ENCODE data around the gene SUGP1.
"Not testable (repeated sequence)": the region's sequence is repeated elsewhere in the genome, so short reads cannot be mapped to it uniquely, and the experiment has no call there.

The SUGP1 gene, protein sequence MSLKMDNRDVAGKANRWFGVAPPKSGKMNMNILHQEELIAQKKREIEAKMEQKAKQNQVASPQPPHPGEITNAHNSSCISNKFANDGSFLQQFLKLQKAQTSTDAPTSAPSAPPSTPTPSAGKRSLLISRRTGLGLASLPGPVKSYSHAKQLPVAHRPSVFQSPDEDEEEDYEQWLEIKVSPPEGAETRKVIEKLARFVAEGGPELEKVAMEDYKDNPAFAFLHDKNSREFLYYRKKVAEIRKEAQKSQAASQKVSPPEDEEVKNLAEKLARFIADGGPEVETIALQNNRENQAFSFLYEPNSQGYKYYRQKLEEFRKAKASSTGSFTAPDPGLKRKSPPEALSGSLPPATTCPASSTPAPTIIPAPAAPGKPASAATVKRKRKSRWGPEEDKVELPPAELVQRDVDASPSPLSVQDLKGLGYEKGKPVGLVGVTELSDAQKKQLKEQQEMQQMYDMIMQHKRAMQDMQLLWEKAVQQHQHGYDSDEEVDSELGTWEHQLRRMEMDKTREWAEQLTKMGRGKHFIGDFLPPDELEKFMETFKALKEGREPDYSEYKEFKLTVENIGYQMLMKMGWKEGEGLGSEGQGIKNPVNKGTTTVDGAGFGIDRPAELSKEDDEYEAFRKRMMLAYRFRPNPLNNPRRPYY

GRCh38 chr19:19320361-19321140 lies at the start of gene SUGP1, which contains the start of gene MAU2:
SUGP1 (minus strand) TSS chr19:19320509; CDS start chr19:19320496, 13 bp downstream.
MAU2 (plus strand) TSS chr19:19320829; CDS start chr19:19320860, 31 bp downstream.
- peak; percentile 95 for DNase-seq

DNA sequence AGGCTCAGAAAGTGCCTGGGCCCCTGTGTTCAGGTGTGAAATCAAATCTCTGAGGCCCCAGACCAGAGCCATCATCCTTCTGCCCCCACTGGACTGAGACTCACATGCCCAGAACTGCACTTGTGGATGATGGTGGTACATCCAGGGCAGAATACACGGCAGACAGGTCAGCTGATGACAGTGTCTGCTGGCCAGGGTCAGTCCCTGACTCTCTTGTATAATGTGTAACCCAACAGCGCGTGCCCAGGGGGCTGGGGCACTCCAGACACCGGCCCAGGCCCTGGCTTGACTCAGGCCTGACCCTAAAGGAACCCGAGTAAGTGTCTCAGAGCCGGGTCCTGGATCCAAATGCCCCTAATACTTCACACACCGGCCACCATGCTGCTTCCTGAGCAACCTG lies 47.8 kb upstream of the SUGP1 start:
- DNase-seq = no peak

- peak; percentile 81 for DNase-seq
These were observed 46.4 kb upstream of the SUGP1 start for GRCh38 chr19:19366434-19367396.

DNA sequence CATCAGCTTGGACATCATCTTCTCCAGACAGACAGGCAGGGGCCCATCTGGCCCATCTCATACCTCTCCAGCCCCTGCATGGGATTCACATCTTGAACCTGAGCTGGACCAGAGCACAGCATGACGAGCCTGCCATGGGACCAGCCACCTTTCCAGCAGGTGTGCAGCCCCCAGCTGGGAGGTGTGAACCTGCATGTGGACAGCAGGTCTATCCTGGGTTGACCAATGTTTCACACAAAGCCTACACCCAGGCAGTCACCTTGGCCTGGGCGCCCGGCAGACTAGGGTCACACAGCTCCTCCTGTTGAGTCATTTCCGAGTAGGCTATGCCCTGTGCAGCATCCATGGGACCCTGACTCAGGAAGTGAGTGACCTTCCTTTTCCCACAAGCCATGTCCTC lies 41.8 kb upstream of the SUGP1 start:
- DNase-seq = no peak

- DNase-seq = peak; percentile 84
These were observed 40.8 kb upstream of the SUGP1 start for GRCh38 chr19:19361075-19361594.

DNA sequence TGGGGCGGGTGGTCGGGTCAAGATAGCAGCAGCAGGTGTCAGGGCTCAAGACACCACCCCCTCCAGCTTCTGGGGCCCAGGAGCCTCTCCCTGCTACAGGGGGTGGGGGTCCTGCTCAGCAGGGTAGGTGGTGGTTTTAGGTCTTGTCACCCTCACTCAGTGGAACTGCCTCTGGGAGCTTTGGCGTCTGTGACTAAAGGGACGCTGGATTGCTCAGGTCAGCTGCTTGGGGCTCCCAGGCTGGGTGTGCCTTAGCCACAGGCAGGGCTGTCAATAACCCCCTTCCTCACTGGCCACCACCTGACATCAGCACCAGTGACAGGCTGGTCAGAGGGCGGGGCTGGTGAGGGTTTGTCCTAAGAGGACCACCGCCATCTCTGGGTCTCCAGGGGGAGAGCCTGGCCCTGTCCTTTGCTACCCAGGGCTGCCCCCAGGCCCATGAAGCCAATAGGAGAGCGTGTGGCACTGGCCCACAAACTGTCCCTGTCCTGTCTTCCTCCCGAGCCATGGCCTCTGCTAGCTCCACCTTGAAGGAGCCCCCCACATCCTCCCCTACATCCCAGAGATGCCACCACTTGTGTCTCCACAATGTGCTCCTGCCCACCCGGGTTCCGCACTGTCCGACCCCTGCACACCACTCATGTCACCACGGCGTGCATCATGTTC lies 36.7 kb upstream of the SUGP1 start:
- no peak for DNase-seq

DNA sequence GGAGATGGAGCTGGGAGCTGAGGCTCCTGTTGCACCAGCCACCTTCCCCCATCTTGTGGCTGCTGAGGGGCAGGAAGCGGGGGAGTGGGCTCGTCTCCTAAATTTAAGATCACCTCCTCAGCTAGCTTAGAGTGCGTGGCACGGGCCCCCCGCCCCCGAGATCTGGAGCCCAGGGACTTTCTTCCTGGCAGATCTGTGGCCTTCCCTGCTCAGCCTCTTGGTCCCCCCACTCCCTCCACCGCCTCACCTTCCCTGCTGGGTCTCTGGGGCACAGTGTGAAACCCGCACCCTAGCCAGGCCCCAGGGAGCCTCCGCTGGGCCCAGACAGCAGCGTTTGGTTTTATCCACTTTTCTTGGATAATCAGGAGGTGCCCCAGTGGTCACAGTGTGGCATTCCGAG lies 36.2 kb upstream of the SUGP1 start:
- DNase-seq = no peak

- DNase-seq = no peak
These were observed 35.4 kb upstream of the SUGP1 start for GRCh38 chr19:19355606-19356139.

DNA sequence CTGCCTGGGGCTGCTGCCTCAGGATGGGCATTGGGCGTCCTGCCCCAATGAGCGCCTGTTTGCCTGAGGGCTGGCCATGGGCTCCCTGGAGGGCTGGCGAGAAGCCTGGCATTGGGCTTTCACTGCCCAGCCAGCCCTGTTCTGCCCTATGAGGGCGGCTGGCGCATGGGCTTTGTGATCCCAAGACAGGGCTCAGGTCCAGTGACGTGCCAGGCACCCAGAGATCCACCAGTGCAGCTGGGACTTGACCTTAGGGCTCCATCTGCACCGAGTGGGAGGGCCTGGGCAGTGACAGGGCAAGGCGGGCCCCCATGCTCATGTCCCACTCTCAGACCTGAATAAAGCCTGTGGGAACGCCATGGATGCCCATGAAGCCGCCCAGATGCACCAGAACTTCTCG lies 34.6 kb upstream of the SUGP1 start:
- no peak for DNase-seq

DNA sequence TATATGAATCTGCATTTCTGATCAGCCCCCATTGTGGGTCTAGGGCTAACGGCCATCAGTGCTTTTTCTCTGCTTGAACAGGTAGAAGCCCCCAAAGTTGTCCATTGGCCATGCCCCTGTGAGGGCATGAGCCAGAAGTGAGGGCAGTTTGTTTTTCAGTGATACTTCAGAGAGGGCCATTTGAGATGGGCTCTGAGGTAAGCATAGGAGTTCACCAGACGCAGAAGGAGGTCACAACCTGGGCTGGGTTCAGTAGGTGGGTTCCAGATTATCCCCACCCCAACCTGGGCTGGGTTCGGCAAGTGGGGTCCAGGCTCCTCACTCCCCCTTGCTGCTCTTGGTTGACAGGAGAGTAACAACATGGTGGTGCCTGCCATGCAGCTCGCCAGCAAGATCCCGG lies 33.7 kb upstream of the SUGP1 start:
- no peak for DNase-seq

- no peak for DNase-seq
These were observed 32.5 kb upstream of the SUGP1 start for GRCh38 chr19:19352823-19353222.

DNA sequence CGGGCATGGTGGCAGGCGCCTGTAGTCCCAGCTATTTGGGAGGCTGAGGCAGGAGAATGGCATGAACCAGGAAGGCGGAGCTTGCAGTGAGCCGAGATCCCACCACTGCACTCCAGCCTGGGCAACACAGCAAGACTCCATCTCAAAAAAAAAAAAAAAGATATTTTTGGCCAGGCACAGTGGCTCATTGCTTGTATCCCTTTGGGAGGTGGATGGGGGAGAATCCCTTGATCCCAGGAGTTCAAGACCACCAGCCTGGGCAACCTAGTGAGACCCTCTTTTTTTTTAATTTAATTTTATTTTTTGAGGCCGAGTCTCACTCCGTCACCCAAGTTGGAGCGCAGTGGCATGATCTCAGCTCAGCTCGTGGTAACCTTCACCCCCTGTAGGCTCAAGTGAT lies 30.4 kb upstream of the SUGP1 start:
- DNase-seq = not testable (repeated sequence)

GRCh38 chr19:19349365-19349764 lies 29.1 kb upstream of the SUGP1 start:
- DNase-seq = no peak

DNA sequence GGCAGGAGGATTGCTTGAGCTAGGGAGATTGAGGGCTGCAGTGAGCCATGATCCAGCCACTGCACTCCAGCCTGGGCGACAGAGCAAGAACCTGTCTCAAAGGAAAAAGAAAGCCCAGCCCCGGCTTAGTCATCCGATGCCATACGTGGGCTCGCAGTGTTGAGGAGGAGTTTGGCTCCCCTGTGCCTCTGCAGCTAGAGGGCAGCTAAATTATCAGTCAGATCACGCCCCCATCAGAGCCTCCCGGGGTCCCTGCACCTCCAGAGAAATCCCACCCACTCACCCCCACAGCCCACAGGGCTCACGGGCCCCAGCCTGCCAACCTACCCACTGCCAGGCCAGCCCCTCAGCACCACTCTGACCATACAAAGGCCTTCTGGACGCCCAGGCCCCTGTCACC lies 28.0 kb upstream of the SUGP1 start:
- no peak for DNase-seq

DNA sequence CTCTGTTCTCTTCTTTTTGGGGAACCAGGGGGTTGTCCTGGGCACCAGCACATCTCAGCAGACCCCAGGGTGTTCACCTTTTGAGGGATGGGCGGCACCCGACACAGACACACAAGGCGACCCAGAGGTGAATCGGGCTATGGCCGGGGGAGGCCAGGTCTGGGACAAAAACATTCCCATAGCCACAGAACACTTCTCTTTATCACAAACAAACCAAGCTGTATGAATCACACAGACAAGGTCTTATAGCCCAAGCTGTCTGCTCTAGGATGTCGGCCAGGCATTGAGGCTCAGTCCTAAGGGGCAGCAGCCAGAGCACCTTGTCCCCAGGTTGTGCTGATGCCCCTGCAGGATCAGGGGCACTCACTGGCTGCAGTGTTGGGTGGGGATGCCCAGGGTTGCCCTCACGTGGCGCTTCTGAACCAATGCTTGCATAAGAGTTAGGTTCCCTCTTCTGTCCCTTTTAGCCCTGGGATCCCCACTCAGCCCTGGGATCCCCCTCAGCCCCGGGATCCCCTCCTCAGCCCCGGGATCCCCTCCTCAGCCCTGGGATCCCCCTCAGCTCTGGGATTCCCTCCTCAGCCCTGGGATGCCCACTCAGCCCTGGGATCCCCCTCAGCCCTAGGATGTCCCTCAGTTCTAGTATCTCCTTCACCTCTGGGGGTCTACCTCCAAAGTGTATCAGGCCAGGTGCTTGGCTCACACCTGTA lies 27.2 kb upstream of the SUGP1 start:
- DNase-seq = no peak

DNA sequence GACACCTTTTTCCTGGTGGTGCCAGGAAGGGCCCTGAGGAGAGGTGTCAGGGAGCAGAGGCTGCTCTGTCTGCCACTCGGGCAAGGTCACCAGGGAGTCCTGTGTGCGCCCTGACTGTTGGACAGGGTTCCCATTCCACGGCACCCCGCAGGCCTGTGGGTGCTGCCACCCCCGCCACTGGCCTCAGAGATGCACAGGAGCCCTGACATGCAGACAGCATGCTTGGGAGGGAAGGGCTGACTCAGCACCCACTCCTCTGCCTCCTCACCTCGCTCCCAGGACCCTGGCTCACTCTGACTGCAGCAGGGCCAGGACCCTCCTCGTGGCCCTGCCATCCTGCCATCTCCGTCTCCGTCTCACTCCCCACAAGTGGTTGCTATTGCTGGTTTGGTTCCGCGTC lies 25.7 kb upstream of the SUGP1 start:
- no peak for DNase-seq

DNA sequence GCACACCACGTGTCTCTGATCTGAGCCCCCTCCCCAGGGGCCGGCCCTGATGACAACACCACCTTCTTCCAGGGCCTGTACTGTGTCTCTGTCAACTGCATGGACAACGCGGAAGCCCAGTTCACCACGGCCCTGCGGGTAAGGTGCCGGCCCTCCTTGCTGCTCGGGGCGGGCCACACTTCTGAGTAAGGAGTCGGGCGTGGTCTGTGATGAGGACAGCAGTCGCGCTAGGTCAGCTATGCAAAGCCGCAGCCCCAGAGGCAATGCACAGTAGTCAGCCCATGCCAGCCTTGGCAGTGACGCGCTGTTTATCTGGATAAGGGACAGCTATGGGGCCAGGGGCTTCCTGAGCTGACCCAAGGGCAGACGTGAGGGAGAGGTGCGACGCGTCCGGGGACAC lies 24.9 kb upstream of the SUGP1 start:
- no peak for DNase-seq

GRCh38 chr19:19343762-19344161 lies 23.5 kb upstream of the SUGP1 start:
- DNase-seq = no peak

DNA sequence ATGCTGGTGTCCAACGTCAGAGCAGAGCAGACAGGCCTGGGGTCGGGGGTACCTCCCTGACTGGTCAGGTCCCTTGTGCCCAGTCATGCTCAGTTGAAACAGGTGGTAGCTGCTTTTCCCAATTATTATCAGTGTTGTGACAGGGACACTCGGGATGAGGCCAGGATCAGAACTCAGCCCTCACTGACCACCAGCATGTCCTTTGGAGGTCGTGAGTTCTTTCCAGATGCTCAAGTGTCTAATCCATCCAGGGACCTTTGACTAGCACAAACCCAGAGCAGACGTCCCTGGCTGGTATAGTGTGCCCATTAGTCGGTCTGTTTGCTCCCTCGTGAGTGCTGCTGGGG lies 22.7 kb upstream of the SUGP1 start:
- no peak for DNase-seq

DNA sequence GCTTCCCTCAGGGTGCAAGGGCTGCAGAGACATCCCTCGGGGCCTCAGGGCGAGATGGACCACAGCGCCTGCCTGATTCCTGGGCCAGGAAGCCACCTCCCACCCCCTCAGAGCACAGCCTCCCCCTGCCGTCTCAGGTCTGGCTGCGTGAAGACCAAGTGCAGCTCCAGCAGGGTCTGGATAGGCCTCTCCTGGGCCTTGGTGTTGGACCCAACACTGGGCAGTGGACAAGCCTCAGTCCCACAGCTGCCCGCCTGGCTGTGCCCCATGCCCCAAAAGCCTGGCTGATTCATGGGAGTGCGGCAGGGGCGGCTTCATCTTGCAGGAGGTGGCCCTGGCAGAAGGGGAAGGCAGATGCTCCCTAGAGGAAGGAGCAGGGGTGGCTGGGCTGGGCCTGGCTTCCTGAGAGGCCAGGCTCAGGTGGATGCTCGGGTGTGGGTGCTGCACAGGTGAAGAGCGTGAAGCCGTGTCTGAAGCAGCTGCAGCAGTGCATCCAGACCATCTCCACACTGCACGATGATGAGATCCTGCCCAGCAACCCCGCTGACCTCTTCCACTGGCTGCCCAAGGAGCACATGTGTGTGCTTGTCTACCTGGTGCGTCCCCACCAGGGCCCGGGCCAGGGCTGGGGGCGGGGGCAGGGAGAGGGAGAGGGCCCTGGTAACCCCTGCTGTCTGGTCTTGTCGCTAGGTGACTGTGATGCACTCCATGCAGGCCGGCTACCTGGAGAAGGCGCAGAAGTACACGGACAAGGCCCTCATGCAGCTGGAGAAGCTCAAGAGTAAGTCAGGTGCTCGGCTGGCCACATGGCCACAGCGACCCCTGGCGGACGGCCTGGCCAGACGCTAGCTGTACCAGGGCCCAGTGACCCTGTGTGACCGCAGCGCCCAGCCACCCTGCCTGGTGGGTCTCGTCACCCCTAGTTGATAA lies 22.0 kb upstream of the SUGP1 start:
- DNase-seq = peak; percentile 8
